Transverse colon (tissue), 4 donors: ENCODE results near the gene EIF6. TPM values are rescaled to one million over a fixed set of nuclear protein-coding genes. Genes with fewer than 3 reads are reported as not detected.

Experiments
- DNase-seq: peaks from one replicate; pipeline ENCODE4 v3.0.0-alpha.2; 2019
- H3K27ac ChIP-seq, 4 donors: fragments of 200-600 bp; sonication (generic); 2 replicates each; pipeline ENCODE4 v1.5.1; 2016 to 2018; ENCODE audit warnings: inconsistent platforms in 4 of 4
- H3K27me3 ChIP-seq: fragments of 200-600 bp; sonication (generic); 2 replicates; pipeline ENCODE4 v1.5.1; 2017; ENCODE audit warnings: inconsistent platforms
- H3K36me3 ChIP-seq, 4 donors: fragments of 200-600 bp; sonication (generic); 2 replicates each; pipeline ENCODE4 v1.5.1; 2017 to 2019; ENCODE audit warnings: inconsistent platforms in 4 of 4
- H3K4me1 ChIP-seq, 4 donors: fragments of 200-600 bp; sonication (generic); 2 replicates each; pipeline ENCODE4 v1.5.1; 2017 to 2020; ENCODE audit warnings: inconsistent platforms in 4 of 4
- H3K4me3 ChIP-seq, 4 donors: fragments of 200-600 bp; sonication (generic); 1 replicate in 1 of 4; 2 replicates in 3 of 4; pipeline versions ENCODE4 v1.5.1 to v1.6.1; 2017 to 2019; ENCODE audit warnings: inconsistent platforms in 4 of 4
- H3K9me3 ChIP-seq, 2 donors: fragments of 200-600 bp; sonication (generic); 2 replicates each; pipeline ENCODE4 v1.5.1; 2017 to 2019; ENCODE audit warnings: inconsistent platforms in 2 of 2
- CTCF ChIP-seq, 5 experiments: fragments of 200-600 bp in 3 of 5; fragments of 450-650 bp in 2 of 5; sonication (generic) in 3 of 5; IDR thresholded peaks; 1 replicate in 2 of 5; 2 replicates in 3 of 5; pipeline ENCODE4 v1.5.1; 2016 to 2017; ENCODE audit warnings: antibody characterized with exemption in 5 of 5, inconsistent platforms in 3 of 5, mild to moderate bottlenecking in 2 of 5, moderate library complexity in 1 of 5
- EP300 ChIP-seq: sonication (generic); formaldehyde crosslinking; IDR thresholded peaks from one replicate; pipeline ENCODE4 v1.6.1; 2017; ENCODE audit warnings: antibody characterized with exemption, low read depth
- POLR2A ChIP-seq: fragments of 450-650 bp; IDR thresholded peaks from one replicate; pipeline ENCODE4 v1.6.1; 2016; ENCODE audit warnings: antibody characterized with exemption, mild to moderate bottlenecking, moderate library complexity
- POLR2AphosphoS5 ChIP-seq, 3 donors: sonication (generic); formaldehyde crosslinking; IDR thresholded peaks; one replicate each; pipeline ENCODE4 v1.6.1; 2016; ENCODE audit warnings: antibody characterized with exemption in 3 of 3
- WGBS, 2 donors: methylation state at CpG; one replicate each; pipeline ENCODE4 v1.1.5; 2018; ENCODE audit warnings: low coverage in 1 of 2; 5-methylcytosine and 5-hydroxymethylcytosine counted together
- in situ Hi-C, 4 donors: fragments of 200-750 bp; cut with MboI; loops; one replicate each; pipeline versions ENCODE4 v1.15.0 to v1.15.1; 2017; ENCODE audit warnings: low sequenced_read_pairs in 3 of 4, low pct_ligation_motif_present in 1 of 4, low pct_unique_long_range_greater_than_20kb in 1 of 4
- intact Hi-C: fragments of 100-400 bp; cut with DNase I; formaldehyde crosslinking; loops from one replicate; pipeline ENCODE4 v1.15.1; 2023; ENCODE audit warnings: low total_unique reads
- total RNA-seq, 4 donors: library from RNA; depleted of rRNA; stranded (reverse); fragments of >200 nt; gene quantifications; one replicate each; pipeline ENCODE4 v1.1.0, GENCODE V29; 2016

Gene EIF6
- total RNA-seq, 4 donors from 2014 or later: 54.9 to 168 (median 100) TPM

GRCh38 chr20:35235881-35236280 is 48.7 kb downstream of the EIF6 start:
- DNase-seq: no peak
- no peaks in the 10 kb centered on the region for H3K9me3 ChIP-seq
- in situ Hi-C loops: no loop called here
- TF ChIP-seq CTCF (IDR thresholded peaks at IDR 0.05) (no peak), POLR2AphosphoS5 (IDR thresholded peaks at IDR 0.05) (no peak), POLR2A (no peak), EP300 (no peak)
- 94% methylated on average over 6 of the region's 6 CpGs; no CpG with 5 or more reads in 1 of the 2 donors for WGBS, 2 donors
- no peaks in the 10 kb centered on the region for H3K4me1 ChIP-seq
- no peaks in the 10 kb centered on the region for H3K27me3 ChIP-seq
- H3K4me3 ChIP-seq: no peak overlapping the region
- no peak overlapping the region for H3K27ac ChIP-seq
- intact Hi-C loops: no loop called here
- H3K36me3 ChIP-seq: no peaks in the 10 kb centered on the region

GRCh38 chr20:35232575-35232974 is 52.0 kb downstream of the EIF6 start:
- H3K4me3 ChIP-seq: no peak overlapping the region
- WGBS, 2 donors: 56 to 78% methylated on average over 1 to 2 of the region's 2 CpGs
- H3K27me3 ChIP-seq: no peaks in the 10 kb centered on the region
- no peak for DNase-seq
- intact Hi-C loops: no loop called here
- no peaks in the 10 kb centered on the region for H3K9me3 ChIP-seq
- in situ Hi-C loops: no loop called here
- no peak overlapping the region for H3K27ac ChIP-seq
- H3K36me3 ChIP-seq: no peaks in the 10 kb centered on the region
- H3K4me1 ChIP-seq: no peaks in the 10 kb centered on the region
- TF ChIP-seq CTCF (IDR thresholded peaks at IDR 0.05) (no peak), POLR2AphosphoS5 (IDR thresholded peaks at IDR 0.05) (no peak), POLR2A (no peak), EP300 (no peak)

Other genes with a start within 250 kb of the EIF6 start
- gene TRPC4AP, start 192.0 kb downstream of the EIF6 start, total RNA-seq: 10 to 100 TPM; 57.3 to 85.3 (median 70.1) TPM
- 10 to 100 TPM; 23.0 to 55.9 (median 30.4) TPM for gene EDEM2, start 137.4 kb downstream of the EIF6 start, total RNA-seq
- gene PROCR, start 112.7 kb downstream of the EIF6 start, total RNA-seq: 1 to 10 TPM; 2.4 to 8.6 (median 7.3) TPM
- gene MMP24, start 58.1 kb downstream of the EIF6 start, total RNA-seq: 1 to 10 TPM in 1 of 4 donors, under 1 TPM in 3; 0.32 to 4.5 (median 0.61) TPM
- gene MMP24OS, start 6.7 kb downstream of the EIF6 start, total RNA-seq: 10 to 100 TPM; 32.4 to 81.1 (median 47.9) TPM
- under 1 TPM in 1 of 4 donors, not detected in 3; 0.14 TPM for gene FAM83C, start 7.7 kb upstream of the EIF6 start, total RNA-seq
- 10 to 100 TPM; 24.7 to 70.8 (median 44.5) TPM for gene UQCC1, start 127.2 kb upstream of the EIF6 start, total RNA-seq
- gene GDF5, start 153.5 kb upstream of the EIF6 start, total RNA-seq: 1 to 10 TPM in 1 of 4 donors, under 1 TPM in 2, not detected in 1; 0.32 to 2.2 (median 0.40) TPM
- gene CEP250, start 170.8 kb upstream of the EIF6 start, total RNA-seq: 10 to 100 TPM; 22.8 to 38.6 (median 28.7) TPM
- not detected for gene C20orf173, start 244.9 kb upstream of the EIF6 start, total RNA-seq